Measurements from ENCODE around the gene TOX3. TPM values are rescaled to one million over a fixed set of nuclear protein-coding genes. Genes with fewer than 3 reads are reported as not detected.

The TOX3 gene
- total and polyA plus RNA-seq, 10 of the 15 experiments (the other 5 are each of a cell fraction or from before 2014, with no cell fraction given) = not detected

DNA sequence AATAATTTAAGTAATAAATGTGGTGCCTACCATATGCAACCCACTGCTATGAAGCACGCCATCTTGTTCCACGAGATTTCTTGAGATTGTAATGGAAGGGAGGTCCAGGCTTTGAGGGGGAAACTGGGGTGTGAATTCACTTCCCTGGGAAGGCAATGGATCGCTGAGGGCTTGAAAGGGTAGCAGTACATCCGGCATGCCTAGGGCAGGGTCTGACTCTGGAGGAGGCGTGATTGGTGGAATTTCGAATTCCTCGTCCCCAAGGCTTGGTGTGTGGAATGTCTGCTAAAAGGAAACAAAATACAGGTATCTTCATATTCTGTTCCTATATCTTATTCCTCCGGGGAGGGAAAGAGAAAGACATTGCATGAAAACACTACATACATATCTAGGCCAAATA lies 83.0 kb downstream of the TOX3 start:
- no peak for ATAC-seq
- Histone ChIP-seq H3K9ac (ENCODE audit: control insufficient read depth, insufficient read depth, low read length) (no peak overlapping the region), H3K27ac (ENCODE audit: control insufficient read depth, insufficient read depth) (no peak overlapping the region), H4K20me1 (ENCODE audit: control insufficient read depth, insufficient read depth) (no peaks in the 10 kb centered on the region), H3K79me2 (ENCODE audit: control insufficient read depth, insufficient read depth, low read length) (no peaks in the 10 kb centered on the region), H3K27me3 (replicated peaks in 1 of 2; ENCODE audit: control insufficient read depth in 2 of 2, insufficient read depth in 2 of 2, low read length in 1 of 2) (no peaks in the 10 kb centered on the region), H2AFZ (ENCODE audit: control insufficient read depth, low read depth, low read length) (no peak overlapping the region), H3K9me3 (replicated peaks; ENCODE audit: control insufficient read depth, insufficient read depth, low read length) (no peaks in the 10 kb centered on the region), H3K4me1 (ENCODE audit: control insufficient read depth, insufficient read depth, low read length) (no peaks in the 10 kb centered on the region), H3K4me2 (ENCODE audit: control insufficient read depth, insufficient read depth) (no peak overlapping the region), H3K36me3 (ENCODE audit: control insufficient read depth in 2 of 2, insufficient read depth in 2 of 2, low read length in 1 of 2) (no peaks in the 10 kb centered on the region), H3K4me3 (no peak overlapping the region)
- no TSS peak for BruUV-seq (replicated peaks)
- CTCF ChIA-PET = no interaction called here
- 16% methylated on average over 8 of the region's 8 CpGs for WGBS (ENCODE audit: insufficient coverage, insufficient replicate concordance, low lambda C conversion rate, missing lambda C conversion rate)
- FAIRE-seq = no peak
- SMC1A ChIA-PET (ENCODE audit: uncharacterized antibody, unreplicated experiment) = no interaction called here
- TF ChIP-seq, protein P1, sequence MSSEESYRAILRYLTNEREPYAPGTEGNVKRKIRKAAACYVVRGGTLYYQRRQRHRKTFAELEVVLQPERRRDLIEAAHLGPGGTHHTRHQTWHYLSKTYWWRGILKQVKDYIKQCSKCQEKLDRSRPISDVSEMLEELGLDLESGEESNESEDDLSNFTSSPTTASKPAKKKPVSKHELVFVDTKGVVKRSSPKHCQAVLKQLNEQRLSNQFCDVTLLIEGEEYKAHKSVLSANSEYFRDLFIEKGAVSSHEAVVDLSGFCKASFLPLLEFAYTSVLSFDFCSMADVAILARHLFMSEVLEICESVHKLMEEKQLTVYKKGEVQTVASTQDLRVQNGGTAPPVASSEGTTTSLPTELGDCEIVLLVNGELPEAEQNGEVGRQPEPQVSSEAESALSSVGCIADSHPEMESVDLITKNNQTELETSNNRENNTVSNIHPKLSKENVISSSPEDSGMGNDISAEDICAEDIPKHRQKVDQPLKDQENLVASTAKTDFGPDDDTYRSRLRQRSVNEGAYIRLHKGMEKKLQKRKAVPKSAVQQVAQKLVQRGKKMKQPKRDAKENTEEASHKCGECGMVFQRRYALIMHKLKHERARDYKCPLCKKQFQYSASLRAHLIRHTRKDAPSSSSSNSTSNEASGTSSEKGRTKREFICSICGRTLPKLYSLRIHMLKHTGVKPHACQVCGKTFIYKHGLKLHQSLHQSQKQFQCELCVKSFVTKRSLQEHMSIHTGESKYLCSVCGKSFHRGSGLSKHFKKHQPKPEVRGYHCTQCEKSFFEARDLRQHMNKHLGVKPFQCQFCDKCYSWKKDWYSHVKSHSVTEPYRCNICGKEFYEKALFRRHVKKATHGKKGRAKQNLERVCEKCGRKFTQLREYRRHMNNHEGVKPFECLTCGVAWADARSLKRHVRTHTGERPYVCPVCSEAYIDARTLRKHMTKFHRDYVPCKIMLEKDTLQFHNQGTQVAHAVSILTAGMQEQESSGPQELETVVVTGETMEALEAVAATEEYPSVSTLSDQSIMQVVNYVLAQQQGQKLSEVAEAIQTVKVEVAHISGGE (CRISPR knock-in tag; IDR thresholded peaks at IDR 0.05) = no peak
- TF ChIP-seq, protein P2, sequence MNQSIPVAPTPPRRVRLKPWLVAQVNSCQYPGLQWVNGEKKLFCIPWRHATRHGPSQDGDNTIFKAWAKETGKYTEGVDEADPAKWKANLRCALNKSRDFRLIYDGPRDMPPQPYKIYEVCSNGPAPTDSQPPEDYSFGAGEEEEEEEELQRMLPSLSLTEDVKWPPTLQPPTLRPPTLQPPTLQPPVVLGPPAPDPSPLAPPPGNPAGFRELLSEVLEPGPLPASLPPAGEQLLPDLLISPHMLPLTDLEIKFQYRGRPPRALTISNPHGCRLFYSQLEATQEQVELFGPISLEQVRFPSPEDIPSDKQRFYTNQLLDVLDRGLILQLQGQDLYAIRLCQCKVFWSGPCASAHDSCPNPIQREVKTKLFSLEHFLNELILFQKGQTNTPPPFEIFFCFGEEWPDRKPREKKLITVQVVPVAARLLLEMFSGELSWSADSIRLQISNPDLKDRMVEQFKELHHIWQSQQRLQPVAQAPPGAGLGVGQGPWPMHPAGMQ (IDR thresholded peaks at IDR 0.05; ENCODE audit: borderline replicate concordance) = no peak
- TF ChIP-seq ATF7 (IDR thresholded peaks at IDR 0.05; ENCODE audit: low read depth) (no peak), RFX5 (IDR thresholded peaks at IDR 0.05; ENCODE audit: low read depth, low read length) (no peak), BRCA1 (IDR thresholded peaks at IDR 0.05; ENCODE audit: low read depth, low read length) (no peak), RAD51 (IDR thresholded peaks at IDR 0.05) (no peak), PAX5 (IDR thresholded peaks at IDR 0.05; ENCODE audit: borderline replicate concordance, low read depth, low read length) (no peak), NFYA (IDR thresholded peaks at IDR 0.05; ENCODE audit: borderline replicate concordance, low read depth, low read length) (no peak), NBN (IDR thresholded peaks at IDR 0.05) (no peak)
- intact Hi-C loops (cut with micrococcal nuclease; ENCODE audit: unreplicated experiment) (no loop called here), in situ Hi-C loops (cut with MboI) (no loop called here)
- RAD21 ChIA-PET (ENCODE audit: unreplicated experiment) = no interaction called here
- no peak for DNase-seq (ENCODE audit: low read depth, low spot score)
- POLR2A ChIA-PET = no interaction called here
